Epithelial cell of esophagus (primary cell): ENCODE data around the gene TMEM250.
A peak's percentile ranks its signal among the peaks of the same experiment; 100 is the strongest.

ENCODE experiments used
- DNase-seq: peaks from one replicate; pipeline ENCODE4 v3.0.0; 2010; ENCODE audit warnings: low read depth
- H3K4me3 ChIP-seq: 2 replicates; pipeline ENCODE4 v1.5.1; 2011; ENCODE audit warnings: mild to moderate bottlenecking, low read length, control low read depth
- TF ChIP-seq, protein P1 (sequence below): IDR thresholded peaks from 2 replicates; pipeline ENCODE4 v1.5.1; 2011; ENCODE audit warnings: low read depth, mild to moderate bottlenecking, low read length, control low read depth, inconsistent platforms; ENCODE audit not compliant: insufficient read depth; ENCODE audit errors: missing control alignments

TMEM250 gene

DNA sequence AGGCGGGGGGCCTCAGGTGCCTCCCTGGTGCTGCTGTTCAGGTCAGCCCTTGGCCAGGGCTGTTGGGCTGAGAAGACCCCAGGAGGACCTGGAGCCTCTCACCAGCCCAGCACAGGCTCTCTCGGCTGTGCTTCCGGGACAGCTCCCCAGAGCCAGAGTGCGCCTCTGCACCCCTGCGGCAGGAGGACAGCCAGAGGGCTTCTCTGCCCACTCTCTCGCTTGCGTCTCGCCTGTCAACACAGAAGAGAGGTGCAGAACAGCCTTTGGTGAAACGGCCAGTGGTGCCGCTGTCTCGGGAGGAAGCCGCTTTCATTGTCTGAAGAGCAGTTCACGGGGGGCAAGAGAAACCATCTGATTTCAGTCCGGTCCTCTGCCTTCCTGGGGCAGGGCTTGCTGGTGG lies 19.8 kb downstream of the TMEM250 start:
- H3K4me3 ChIP-seq = no peak overlapping the region
- TF ChIP-seq, protein P1, sequence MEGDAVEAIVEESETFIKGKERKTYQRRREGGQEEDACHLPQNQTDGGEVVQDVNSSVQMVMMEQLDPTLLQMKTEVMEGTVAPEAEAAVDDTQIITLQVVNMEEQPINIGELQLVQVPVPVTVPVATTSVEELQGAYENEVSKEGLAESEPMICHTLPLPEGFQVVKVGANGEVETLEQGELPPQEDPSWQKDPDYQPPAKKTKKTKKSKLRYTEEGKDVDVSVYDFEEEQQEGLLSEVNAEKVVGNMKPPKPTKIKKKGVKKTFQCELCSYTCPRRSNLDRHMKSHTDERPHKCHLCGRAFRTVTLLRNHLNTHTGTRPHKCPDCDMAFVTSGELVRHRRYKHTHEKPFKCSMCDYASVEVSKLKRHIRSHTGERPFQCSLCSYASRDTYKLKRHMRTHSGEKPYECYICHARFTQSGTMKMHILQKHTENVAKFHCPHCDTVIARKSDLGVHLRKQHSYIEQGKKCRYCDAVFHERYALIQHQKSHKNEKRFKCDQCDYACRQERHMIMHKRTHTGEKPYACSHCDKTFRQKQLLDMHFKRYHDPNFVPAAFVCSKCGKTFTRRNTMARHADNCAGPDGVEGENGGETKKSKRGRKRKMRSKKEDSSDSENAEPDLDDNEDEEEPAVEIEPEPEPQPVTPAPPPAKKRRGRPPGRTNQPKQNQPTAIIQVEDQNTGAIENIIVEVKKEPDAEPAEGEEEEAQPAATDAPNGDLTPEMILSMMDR = no peak
- no peak for DNase-seq

DNA sequence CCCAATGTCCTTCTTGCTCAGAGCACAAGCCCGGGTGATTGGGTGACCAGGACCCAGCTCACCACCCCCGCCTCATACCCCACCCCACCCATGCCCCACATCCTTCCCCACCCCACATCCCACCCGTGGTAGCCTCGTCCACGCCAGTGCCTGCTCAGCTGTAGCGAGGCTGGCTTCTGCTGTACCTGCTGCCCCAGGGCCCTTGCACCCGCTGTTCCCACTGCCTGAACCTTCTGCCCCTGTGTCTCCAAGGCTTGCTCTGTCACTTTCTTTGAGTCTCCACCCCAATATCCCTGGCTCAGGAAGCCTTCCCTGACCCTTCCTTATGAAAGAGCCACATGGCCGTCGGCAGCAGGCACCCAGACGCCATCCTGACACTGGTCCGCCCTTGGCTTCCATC lies 20.5 kb downstream of the TMEM250 start:
- DNase-seq = no peak
- TF ChIP-seq, protein P1 = no peak
- no peak overlapping the region for H3K4me3 ChIP-seq

DNA sequence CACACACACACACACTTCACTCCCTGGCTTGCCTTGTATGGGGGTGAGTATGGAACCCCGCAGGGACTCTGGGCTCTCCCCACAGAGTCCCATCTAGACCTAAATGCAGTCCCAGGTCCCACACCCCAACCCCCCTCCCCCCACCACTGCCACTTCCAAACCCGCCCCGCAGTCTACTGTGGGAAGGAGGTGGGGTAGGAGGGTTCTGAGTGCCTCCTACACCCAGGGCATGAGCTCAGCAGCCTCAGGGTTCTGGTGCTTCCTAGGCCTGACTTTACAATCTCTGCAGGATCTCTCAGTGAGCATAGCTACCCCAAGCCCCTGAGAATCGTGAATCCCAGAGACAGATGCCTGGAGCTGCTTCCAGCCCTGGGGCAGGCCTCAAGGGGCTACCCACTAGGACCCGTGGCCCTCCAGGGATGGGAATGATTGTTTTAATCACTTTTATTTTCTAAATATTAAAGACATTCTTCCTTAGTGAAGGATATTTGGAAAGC lies 22.1 kb downstream of the TMEM250 start:
- TF ChIP-seq, protein P1 = no peak
- no peak for DNase-seq
- H3K4me3 ChIP-seq = no peak overlapping the region

DNA sequence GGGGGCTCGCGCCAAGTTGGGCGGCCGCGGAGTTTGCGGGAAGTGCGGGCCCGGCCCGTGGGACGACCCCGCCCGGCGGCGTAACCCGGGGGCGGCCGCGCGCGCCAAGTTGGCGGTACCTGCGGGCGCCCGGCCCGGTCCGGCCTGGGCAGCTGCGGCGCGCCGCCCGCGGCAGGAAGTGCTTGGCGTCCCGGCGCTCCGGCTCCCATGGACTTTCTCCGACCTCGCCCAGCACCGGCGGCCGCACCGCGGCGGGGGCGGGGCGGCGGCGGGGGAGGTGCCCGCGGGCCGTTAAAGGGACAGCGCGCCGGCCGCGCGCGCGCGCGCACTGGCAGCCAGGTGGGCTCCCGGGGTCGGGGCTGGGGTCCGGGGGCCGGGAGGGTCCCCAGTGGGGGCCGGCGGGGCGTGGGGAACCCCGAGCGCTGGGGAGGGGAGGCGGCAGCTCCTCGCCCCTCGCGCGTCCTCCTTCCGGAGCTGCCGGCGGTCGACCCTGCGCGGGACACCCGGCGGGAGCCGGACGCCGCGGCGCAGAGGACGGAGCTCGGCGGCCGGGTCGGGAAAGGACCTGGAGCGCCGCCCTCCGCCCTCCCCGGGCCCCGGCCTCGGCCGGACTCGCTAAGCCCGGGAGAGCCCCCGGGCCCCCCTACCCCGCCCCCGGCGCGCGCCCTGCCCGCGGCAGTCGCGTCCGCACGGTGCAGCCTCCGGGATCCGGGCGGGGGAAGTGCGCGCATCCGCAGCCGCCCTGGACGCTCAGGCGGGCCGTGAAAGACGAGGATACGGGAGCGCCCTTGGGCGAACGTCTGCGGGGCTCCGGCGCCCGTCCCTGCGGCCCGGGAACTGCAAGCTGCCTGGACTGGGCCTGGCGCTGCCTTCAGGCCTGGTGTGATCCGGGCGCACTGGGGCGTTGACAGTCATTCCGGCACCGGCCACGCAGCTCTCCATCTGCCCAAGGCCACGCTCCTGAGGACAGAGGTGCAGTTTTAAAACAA lies 23.3 kb downstream of the TMEM250 start, which contains the start of gene NACC2:
TSS of gene NACC2 (minus strand) at position 220 of the 989 bp plus-strand sequence. CDS start 44,768 bp downstream, outside the sequence.
- peak; percentile 76 for DNase-seq
- TF ChIP-seq, protein P1 = no peak
- H3K4me3 ChIP-seq = peak within 1 kb of the TSS; percentile 71

DNA sequence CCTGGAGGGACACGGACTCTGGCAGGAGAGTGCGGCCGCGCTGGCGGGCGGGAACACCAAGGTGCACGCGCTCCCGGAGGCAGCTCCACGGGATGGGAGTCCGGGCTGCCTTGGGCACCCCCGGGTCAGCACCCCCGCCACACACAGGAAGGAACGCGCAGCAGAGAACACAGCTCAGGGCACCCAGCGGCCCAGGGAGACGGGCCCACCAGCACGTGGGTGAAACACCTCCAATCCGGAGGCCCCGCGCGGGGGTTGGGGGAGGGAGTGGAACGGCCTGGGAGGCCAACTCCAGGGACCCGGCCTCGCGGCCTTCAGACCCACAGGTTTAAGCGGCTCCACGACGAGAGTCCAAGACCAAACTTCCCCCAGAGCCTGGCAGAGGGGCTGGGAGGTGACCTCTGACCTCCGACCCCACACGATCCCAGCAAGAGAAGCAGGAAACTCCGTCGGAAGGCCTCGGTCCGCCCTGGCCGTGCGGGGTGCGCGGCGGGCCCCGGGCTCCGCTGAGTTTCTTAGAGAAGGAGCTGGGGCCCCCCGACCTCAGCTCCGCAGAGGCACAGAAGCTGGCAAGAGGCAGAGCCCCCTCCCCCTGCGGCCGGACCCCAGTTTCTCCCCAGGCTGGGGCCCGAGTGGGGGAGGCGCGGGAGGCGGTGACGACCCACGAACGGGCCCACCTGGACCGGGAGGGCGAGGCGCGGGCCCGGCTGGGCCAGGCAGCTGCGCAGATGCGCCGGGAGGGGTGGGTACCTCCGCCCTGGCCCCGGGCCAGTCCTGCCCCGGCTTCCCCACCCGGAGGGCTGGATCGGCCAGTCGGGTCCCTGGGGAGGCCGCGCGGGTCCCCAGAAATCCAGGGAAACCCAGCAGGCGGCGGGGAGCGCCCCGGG lies 24.4 kb downstream of the TMEM250 start:
- TF ChIP-seq, protein P1 = no peak
- DNase-seq = peak; percentile 57
- H3K4me3 ChIP-seq = peak overlapping the region; percentile 71

DNA sequence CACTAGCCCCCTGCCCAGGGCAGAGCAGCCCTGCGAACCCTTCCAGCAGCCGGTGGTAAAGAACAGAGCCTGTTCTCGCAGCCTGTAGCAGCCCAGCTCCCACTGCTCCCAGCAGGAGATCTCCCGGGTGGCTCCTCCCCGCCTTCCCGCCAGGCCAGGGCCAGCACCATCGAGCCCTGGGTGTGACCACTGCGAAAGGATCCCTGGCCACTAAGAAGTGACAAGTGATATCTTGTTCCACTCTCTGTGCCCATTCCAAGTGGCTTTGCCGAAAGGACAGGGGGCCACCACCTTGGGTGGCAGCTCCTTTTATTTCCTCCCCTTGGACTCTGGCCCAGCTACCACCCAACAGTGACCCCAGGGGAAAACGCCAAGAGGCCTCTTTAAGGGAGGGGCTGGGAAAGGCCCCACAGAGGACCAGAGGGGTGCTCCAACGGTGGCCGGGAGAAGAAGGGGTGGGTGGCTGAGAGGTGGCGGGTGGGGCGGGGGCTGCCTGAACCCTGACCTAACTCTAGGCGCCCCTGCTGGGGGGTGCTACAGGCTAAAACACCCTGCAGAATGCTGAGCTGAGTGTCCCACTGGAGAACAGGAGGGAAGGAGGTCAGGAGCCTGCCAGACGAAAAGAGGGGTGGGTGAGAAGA lies 25.2 kb downstream of the TMEM250 start:
- DNase-seq = no peak
- H3K4me3 ChIP-seq = peak overlapping the region; percentile 71
- TF ChIP-seq, protein P1 = no peak
